Heart left ventricle (tissue), 13 donors: Measurements from ENCODE around the gene NOS1AP.

Experiments used
- CTCF ChIP-seq, 12 donors: fragments of 200-600 bp; sonication (generic) in 4 of 12; IDR thresholded peaks; one replicate each; pipeline versions ENCODE4 v1.5.0 to v1.8.0; 2018 to 2022; ENCODE audit warnings: antibody characterized with exemption in 12 of 12, mild to moderate bottlenecking in 5 of 12
- POLR2A ChIP-seq, 2 donors: fragments of 450-650 bp; IDR thresholded peaks; one replicate each; pipeline ENCODE4 v1.6.1; 2017; ENCODE audit warnings: antibody characterized with exemption in 2 of 2, mild to moderate bottlenecking in 2 of 2, moderate library complexity in 2 of 2
- donor health status: ischemic (EF 13 %, LVEDD 7.1; RV severe dilation, severe dysfunction).
- donor health status: DM: no; HTN: yes; CAD: no.
- donor health status: DM: no; HTN: no; CAD: no.
- donor health status: ischemic (EF 25% LVEDD 6.9; RV normal size, moderate dysfunction).
- donor health status: ischemic (EF 25% LVEDD 5.7; RV mildly dilated, moderate dysfunction).
- donor health status: ischemic (EF 35%, LVEDD 5.7; RV mildly dilated, moderate dysfunction).
- donor health status: nonischemic (EF 11% LVEDD 7.7; RV severe dilation, severe dysfunction).
- donor health status: DM: yes; HTN: yes; CAD: no.
- donor health status: PGD.
- donor health status: ischemic (EF 29% LVEDD 5.4; RV normal size, mild dysfunction).
- donor health status: nonischemic (EF 23%, LVEDD 6.1; RV moderate dilation, normal function).

- TF ChIP-seq POLR2A (IDR thresholded peaks at IDR 0.05) (no peak), CTCF (IDR thresholded peaks at IDR 0.05) (no peak)
Observed at GRCh38 chr1:162275622-162276175, 206.2 kb downstream of the NOS1AP start.
